Measurements from ENCODE around the gene CRYBG1. TPM values are rescaled to one million over a fixed set of nuclear protein-coding genes. Genes with fewer than 3 reads are reported as not detected.

CRYBG1 gene
- total RNA-seq, 1 donor from 2014 or later, result 24.9 TPM

GRCh38 chr6:106379951-106380350, 19.4 kb downstream of the CRYBG1 start:
- Histone ChIP-seq H3K9me3 (no peaks in the 10 kb centered on the region), H3K4me1 (no peaks in the 10 kb centered on the region), H3K27ac (no peak overlapping the region), H3K4me3 (no peak overlapping the region), H3K36me3 (no peaks in the 10 kb centered on the region), H3K27me3 (no peaks in the 10 kb centered on the region)
- intact Hi-C loops (cut with DNase I), result no loop called here
- DNase-seq, result no peak
- TF ChIP-seq CTCF (IDR thresholded peaks at IDR 0.05), result no peak
- no peak for ATAC-seq

DNA sequence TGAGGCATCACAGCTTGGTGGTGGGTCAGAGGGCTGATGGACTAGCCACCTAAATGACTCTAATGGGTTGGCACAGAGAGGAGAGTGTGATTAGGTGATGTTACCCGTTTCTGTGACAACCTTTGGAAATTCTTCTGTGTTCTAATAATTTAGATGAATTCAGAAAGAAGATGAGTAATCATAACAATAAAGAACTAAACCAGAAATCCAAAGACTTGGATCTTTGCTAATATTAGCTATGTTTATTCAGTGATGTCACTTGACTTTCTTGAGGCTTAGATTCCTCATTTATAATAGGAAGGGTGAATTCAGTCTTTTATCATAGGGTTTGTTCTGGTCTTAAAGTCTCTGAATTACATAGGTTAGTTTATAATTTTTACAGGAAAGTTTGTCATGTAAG, 19.9 kb downstream of the CRYBG1 start:
- no peak for TF ChIP-seq CTCF (IDR thresholded peaks at IDR 0.05)
- no peaks in the 10 kb centered on the region for H3K9me3 ChIP-seq
- no peaks in the 10 kb centered on the region for H3K36me3 ChIP-seq
- H3K4me3 ChIP-seq, result no peak overlapping the region
- no peaks in the 10 kb centered on the region for H3K4me1 ChIP-seq
- intact Hi-C loops (cut with DNase I), result no loop called here
- no peak for DNase-seq
- no peaks in the 10 kb centered on the region for H3K27me3 ChIP-seq
- no peak overlapping the region for H3K27ac ChIP-seq
- ATAC-seq, result no peak

GRCh38 chr6:106381223-106381622, 20.7 kb downstream of the CRYBG1 start:
- ATAC-seq (no peak), DNase-seq (no peak)
- no peak overlapping the region for H3K4me3 ChIP-seq
- H3K27ac ChIP-seq, result no peak overlapping the region
- H3K4me1 ChIP-seq, result no peaks in the 10 kb centered on the region
- H3K36me3 ChIP-seq, result no peaks in the 10 kb centered on the region
- H3K9me3 ChIP-seq, result no peaks in the 10 kb centered on the region
- intact Hi-C loops (cut with DNase I), result no loop called here
- no peak for TF ChIP-seq CTCF (IDR thresholded peaks at IDR 0.05)
- H3K27me3 ChIP-seq, result no peaks in the 10 kb centered on the region

DNA sequence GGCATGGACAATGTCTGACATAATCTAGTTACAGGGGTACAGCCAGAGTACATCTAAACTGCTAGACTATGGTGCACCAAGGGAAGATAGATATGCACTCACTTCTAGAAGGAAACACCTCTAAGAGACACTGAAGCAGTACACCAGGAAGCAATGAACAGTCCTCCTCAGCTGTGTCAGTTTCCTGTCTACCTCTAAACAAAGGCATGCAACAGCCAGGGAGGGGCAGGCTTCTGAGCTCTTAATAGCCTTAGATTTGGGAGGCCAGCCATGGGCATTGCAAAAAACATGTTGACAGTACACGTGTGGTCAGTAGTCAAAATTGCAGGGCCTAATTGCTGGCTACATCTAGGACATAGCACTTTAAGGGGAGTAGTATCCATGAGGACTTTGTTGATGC, 21.4 kb downstream of the CRYBG1 start:
- Histone ChIP-seq H3K27ac (no peak overlapping the region), H3K4me1 (no peaks in the 10 kb centered on the region), H3K9me3 (no peaks in the 10 kb centered on the region), H3K4me3 (no peak overlapping the region), H3K27me3 (no peaks in the 10 kb centered on the region), H3K36me3 (no peaks in the 10 kb centered on the region)
- no peak for TF ChIP-seq CTCF (IDR thresholded peaks at IDR 0.05)
- ATAC-seq (peak; percentile 69), DNase-seq (no peak)
- intact Hi-C loops (cut with DNase I), result no loop called here

GRCh38 chr6:106383573-106383972, 23.1 kb downstream of the CRYBG1 start:
- H3K27me3 ChIP-seq, result no peaks in the 10 kb centered on the region
- no peaks in the 10 kb centered on the region for H3K4me1 ChIP-seq
- no peak overlapping the region for H3K27ac ChIP-seq
- intact Hi-C loops (cut with DNase I), result no loop called here
- ATAC-seq (peak; percentile 82), DNase-seq (no peak)
- no peaks in the 10 kb centered on the region for H3K36me3 ChIP-seq
- no peak overlapping the region for H3K4me3 ChIP-seq
- TF ChIP-seq CTCF (IDR thresholded peaks at IDR 0.05), result no peak
- H3K9me3 ChIP-seq, result no peaks in the 10 kb centered on the region

- H3K4me1 ChIP-seq, result no peaks in the 10 kb centered on the region
- TF ChIP-seq CTCF (IDR thresholded peaks at IDR 0.05), result no peak
- DNase-seq (no peak), ATAC-seq (no peak)
- intact Hi-C loops (cut with DNase I), result no loop called here
- no peak overlapping the region for H3K27ac ChIP-seq
- no peak overlapping the region for H3K4me3 ChIP-seq
- H3K9me3 ChIP-seq, result no peaks in the 10 kb centered on the region
- no peaks in the 10 kb centered on the region for H3K27me3 ChIP-seq
- H3K36me3 ChIP-seq, result no peaks in the 10 kb centered on the region
Measured at GRCh38 chr6:106385530-106385929, 25.0 kb downstream of the CRYBG1 start.

Data from upper lobe of right lung (tissue), 1 donor.